Fibroblast of mammary gland (primary cell): ENCODE measurements around the gene MARS2.

Experiments
- DNase-seq: peaks from one replicate; pipeline ENCODE4 v3.0.0-alpha.2; 2010; ENCODE audit warnings: low read depth
- H3K4me3 ChIP-seq: 2 replicates; pipeline ENCODE4 v1.5.1; 2011; ENCODE audit warnings: low read depth, mild to moderate bottlenecking, low read length, moderate library complexity; ENCODE audit not compliant: control insufficient read depth
- CTCF ChIP-seq: conservative IDR thresholded peaks from 2 replicates; pipeline ENCODE4 v1.5.1; 2011; ENCODE audit warnings: low read depth, low read length, inconsistent platforms; ENCODE audit not compliant: control insufficient read depth, insufficient read depth

MARS2 gene

GRCh38 chr2:197705121-197705911, at the start of gene MARS2:
Gene MARS2, plus strand, starts transcription at chr2:197705369. Its CDS starts 37 bp downstream, at chr2:197705406.
- no peak for TF ChIP-seq CTCF
- DNase-seq, result peak; percentile 88
- H3K4me3 ChIP-seq, result peak within 1 kb of the TSS; percentile 79

GRCh38 chr2:197657562-197657961, 47.6 kb upstream of the MARS2 start:
- TF ChIP-seq CTCF, result no peak
- no peak for DNase-seq

GRCh38 chr2:197661626-197662025, 43.5 kb upstream of the MARS2 start:
- TF ChIP-seq CTCF, result no peak
- DNase-seq, result no peak
- no peak overlapping the region for H3K4me3 ChIP-seq

More at GRCh38 chr2:197657562-197657961, 47.6 kb upstream of the MARS2 start:
- H3K4me3 ChIP-seq, result no peak overlapping the region

GRCh38 chr2:197666277-197666676, 38.9 kb upstream of the MARS2 start:
- no peak for TF ChIP-seq CTCF
- DNase-seq, result no peak

GRCh38 chr2:197668296-197668695, 36.9 kb upstream of the MARS2 start:
- H3K4me3 ChIP-seq, result no peak overlapping the region
- TF ChIP-seq CTCF, result no peak
- no peak for DNase-seq

More at GRCh38 chr2:197666277-197666676, 38.9 kb upstream of the MARS2 start:
- H3K4me3 ChIP-seq, result no peak overlapping the region

- DNase-seq, result no peak
- no peak for TF ChIP-seq CTCF
- no peak overlapping the region for H3K4me3 ChIP-seq
These were observed 36.1 kb upstream of the MARS2 start for GRCh38 chr2:197669077-197669476.

GRCh38 chr2:197672371-197672893, 32.7 kb upstream of the MARS2 start:
- TF ChIP-seq CTCF, result no peak
- DNase-seq, result no peak
- H3K4me3 ChIP-seq, result no peak overlapping the region
